Upper lobe of left lung (tissue), 6 donors: ENCODE results near the gene CSF1. TPM values are rescaled to one million over a fixed set of nuclear protein-coding genes. Genes with fewer than 3 reads are reported as not detected.

Experiments
- ATAC-seq, 2 donors: fragments of 200-7000 bp; cut with Tn5 transposase; one replicate each; pipeline ENCODE4 v1.9.1; 2022; ENCODE audit warnings: mild to moderate bottlenecking in 2 of 2, moderate library complexity in 2 of 2; ENCODE audit not compliant: low FRiP score in 2 of 2
- DNase-seq, 2 donors: peaks; one replicate each; pipeline ENCODE4 v3.0.0-alpha.2; 2019 to 2020
- H3K27ac ChIP-seq, 4 donors: fragments of 200-600 bp; sonication (generic); one replicate each; pipeline ENCODE4 v1.5.1; 2016 to 2019
- H3K27me3 ChIP-seq, 4 donors: fragments of 200-600 bp; sonication (generic); one replicate each; pipeline ENCODE4 v1.5.1; 2017 to 2019
- H3K36me3 ChIP-seq, 4 donors: fragments of 200-600 bp; sonication (generic); one replicate each; pipeline ENCODE4 v1.5.1; 2016 to 2019
- H3K4me1 ChIP-seq, 4 donors: fragments of 200-600 bp; sonication (generic); one replicate each; pipeline ENCODE4 v1.5.1; 2018 to 2019
- H3K4me3 ChIP-seq, 4 donors: fragments of 200-600 bp; sonication (generic); one replicate each; pipeline ENCODE4 v1.5.1; 2017 to 2019; ENCODE audit warnings: mild to moderate bottlenecking in 2 of 4, moderate library complexity in 1 of 4
- H3K9me3 ChIP-seq, 4 donors: fragments of 200-600 bp; sonication (generic); one replicate each; pipeline ENCODE4 v1.5.1; 2018 to 2019
- CTCF ChIP-seq, 6 experiments: fragments of 450-650 bp in 4 of 6; fragments of 200-600 bp in 2 of 6; sonication (generic) in 2 of 6; IDR thresholded peaks; one replicate each; pipeline ENCODE4 v1.5.1; 2016 to 2019; ENCODE audit warnings: antibody characterized with exemption in 6 of 6
- EP300 ChIP-seq, 4 donors: sonication (generic); formaldehyde crosslinking; IDR thresholded peaks; one replicate each; pipeline ENCODE4 v1.5.1; 2017; ENCODE audit warnings: antibody characterized with exemption in 4 of 4, control low read depth in 2 of 4
- POLR2A ChIP-seq, 4 donors: fragments of 450-650 bp; IDR thresholded peaks; one replicate each; pipeline ENCODE4 v1.5.1; 2016 to 2017; ENCODE audit warnings: antibody characterized with exemption in 4 of 4, mild to moderate bottlenecking in 2 of 4
- POLR2AphosphoS5 ChIP-seq, 2 donors: sonication (generic); formaldehyde crosslinking; IDR thresholded peaks; one replicate each; pipeline ENCODE4 v1.5.1; 2017; ENCODE audit warnings: antibody characterized with exemption in 2 of 2
- WGBS, 2 donors: methylation state at CpG; one replicate each; pipeline ENCODE4 v1.1.5; 2017 to 2018; 5-methylcytosine and 5-hydroxymethylcytosine counted together
- total RNA-seq, 6 donors: library from RNA; depleted of rRNA in 4 of 6; stranded (reverse); fragments of >200 nt in 4 of 6; gene quantifications; one replicate each; pipeline versions ENCODE4 v1.1.0 to v1.2.1, GENCODE V29; 2016 to 2021
- donor health status: DM: no; HTN: no; CAD: no; lungs with moderate emphysema.
- donor health status: DM: no; HTN: yes; CAD: no; lungs with severe emphysema.

CSF1 gene
- total RNA-seq, 6 donors from 2014 or later: 19.4 to 106 (median 36.5) TPM

GRCh38 chr1:109901524-109902145 is 9.0 kb upstream of the CSF1 start:
- DNase-seq: peak in 1 of 2 donors; percentile 70

GRCh38 chr1:109902204-109902985 is 8.3 kb upstream of the CSF1 start:
- WGBS, 2 donors: 74 to 83% methylated on average over 9 of the region's 9 CpGs
- Histone ChIP-seq H3K27me3 (no peaks in the 10 kb centered on the region), H3K36me3 (no peaks in the 10 kb centered on the region), H3K4me1 (peaks cover 15 to 24% (median 17%) of the 10 kb centered on the region in 4 donors), H3K9me3 (no peaks in the 10 kb centered on the region), H3K4me3 (no peak overlapping the region), H3K27ac (no peak overlapping the region)
- TF ChIP-seq CTCF (IDR thresholded peaks at IDR 0.05) (no peak), EP300 (IDR thresholded peaks at IDR 0.05) (no peak), POLR2A (IDR thresholded peaks at IDR 0.05) (no peak), POLR2AphosphoS5 (IDR thresholded peaks at IDR 0.05) (no peak)
- no peak for DNase-seq
- no peak for ATAC-seq

More at GRCh38 chr1:109901524-109902145, 9.0 kb upstream of the CSF1 start:
- 75 to 100% methylated on average over 3 to 4 of the region's 4 CpGs for WGBS, 2 donors
- H3K27ac ChIP-seq: no peak overlapping the region
- H3K36me3 ChIP-seq: no peaks in the 10 kb centered on the region
- peaks cover 19 to 25% (median 22%) of the 10 kb centered on the region in 4 donors for H3K4me1 ChIP-seq
- H3K27me3 ChIP-seq: no peaks in the 10 kb centered on the region
- ATAC-seq: peak in 1 of 2 donors; percentile 19
- no peak overlapping the region for H3K4me3 ChIP-seq
- no peaks in the 10 kb centered on the region for H3K9me3 ChIP-seq
- TF ChIP-seq POLR2AphosphoS5 (IDR thresholded peaks at IDR 0.05): no peak
- TF ChIP-seq CTCF (IDR thresholded peaks at IDR 0.05): no peak
- no peak for TF ChIP-seq POLR2A (IDR thresholded peaks at IDR 0.05)
- TF ChIP-seq EP300 (IDR thresholded peaks at IDR 0.05): peak in 1 of 4 donors; percentile 74

- 98 to 99% methylated on average over 2 of the region's 2 CpGs for WGBS, 2 donors
- DNase-seq: no peak
- H3K36me3 ChIP-seq: no peaks in the 10 kb centered on the region
Measured at GRCh38 chr1:109903376-109903930, 7.2 kb upstream of the CSF1 start.

DNA sequence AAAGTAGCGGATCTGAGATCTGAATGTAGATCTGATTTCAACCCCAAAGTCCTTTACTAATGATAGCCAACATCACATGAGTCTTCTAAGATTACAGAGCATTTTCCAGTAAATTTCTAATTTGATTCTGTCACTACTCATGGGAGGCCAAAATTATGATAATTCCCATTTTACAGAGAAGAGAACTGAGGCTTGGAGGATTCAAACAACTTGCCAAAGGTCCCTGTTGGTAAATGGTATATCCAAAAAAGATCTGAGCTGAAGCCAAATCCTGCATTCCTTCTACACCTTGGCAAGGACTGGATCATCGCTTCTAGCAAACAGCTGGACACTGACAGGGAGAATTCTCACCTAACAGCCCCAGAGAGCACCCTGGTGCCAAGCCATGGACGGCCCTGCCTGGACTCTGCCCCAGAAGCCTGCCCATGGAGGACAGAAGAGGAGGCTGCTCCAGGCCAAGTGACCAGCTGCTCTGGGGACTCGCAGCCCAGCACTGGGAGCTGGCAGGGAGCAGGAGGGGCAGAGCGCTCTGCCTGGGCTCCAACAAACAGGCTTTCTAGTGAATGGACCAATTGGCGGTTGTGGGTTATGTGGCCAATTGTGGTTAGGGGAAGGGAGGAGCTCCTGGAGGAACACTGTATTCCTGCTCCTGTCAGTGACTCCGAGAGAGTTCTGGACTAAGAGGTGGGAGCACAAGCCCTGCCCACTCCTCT is 6.4 kb upstream of the CSF1 start:
- Histone ChIP-seq H3K4me3 (no peak overlapping the region), H3K4me1 (peaks cover 13 to 21% (median 16%) of the 10 kb centered on the region in 4 donors), H3K36me3 (no peaks in the 10 kb centered on the region), H3K9me3 (no peaks in the 10 kb centered on the region), H3K27ac (no peak overlapping the region), H3K27me3 (no peaks in the 10 kb centered on the region)
- WGBS, 2 donors: 87 to 91% methylated on average over 5 to 6 of the region's 7 CpGs
- peak in 1 of 2 donors; percentile 6 for ATAC-seq
- peak in 1 of 2 donors; percentile 60 for DNase-seq
- no peak for TF ChIP-seq POLR2AphosphoS5 (IDR thresholded peaks at IDR 0.05)
- TF ChIP-seq POLR2A (IDR thresholded peaks at IDR 0.05): no peak
- TF ChIP-seq EP300 (IDR thresholded peaks at IDR 0.05): no peak

More at GRCh38 chr1:109903376-109903930, 7.2 kb upstream of the CSF1 start:
- TF ChIP-seq POLR2AphosphoS5 (IDR thresholded peaks at IDR 0.05) (no peak), CTCF (IDR thresholded peaks at IDR 0.05) (no peak), EP300 (IDR thresholded peaks at IDR 0.05) (no peak), POLR2A (IDR thresholded peaks at IDR 0.05) (no peak)
- H3K4me1 ChIP-seq: peaks cover 14 to 22% (median 19%) of the 10 kb centered on the region in 4 donors
- no peak overlapping the region for H3K4me3 ChIP-seq
- no peak overlapping the region for H3K27ac ChIP-seq
- ATAC-seq: no peak
- no peaks in the 10 kb centered on the region for H3K27me3 ChIP-seq
- no peaks in the 10 kb centered on the region for H3K9me3 ChIP-seq
